HG02571 (cell line): ENCODE results near the gene LTC4S.

Source experiments
- ATAC-seq: cut with Tn5 transposase; IDR thresholded peaks from one replicate; pipeline ENCODE4 v1.9.1; 2021; ENCODE audit warnings: mild to moderate bottlenecking, moderate library complexity; ENCODE audit not compliant: unreplicated experiment

LTC4S gene

GRCh38 chr5:179794171-179794570 lies 385 bp downstream of the LTC4S start:
- no peak for ATAC-seq

GRCh38 chr5:179794575-179794974 lies 789 bp downstream of the LTC4S start:
- no peak for ATAC-seq

GRCh38 chr5:179795049-179795862 lies 1.5 kb downstream of the LTC4S start:
- ATAC-seq = no peak

GRCh38 chr5:179795863-179796833 lies 2.4 kb downstream of the LTC4S start:
- peak; percentile 70 for ATAC-seq

- no peak for ATAC-seq
Observed at GRCh38 chr5:179796877-179797608, 3.3 kb downstream of the LTC4S start.

- no peak for ATAC-seq
Observed at GRCh38 chr5:179797741-179798140, 4.0 kb downstream of the LTC4S start.

- no peak for ATAC-seq
Observed at GRCh38 chr5:179798144-179798770, 4.5 kb downstream of the LTC4S start.

- no peak for ATAC-seq
Observed at GRCh38 chr5:179798771-179799643, 5.2 kb downstream of the LTC4S start.

GRCh38 chr5:179799644-179799973 lies 5.8 kb downstream of the LTC4S start:
- ATAC-seq = no peak

GRCh38 chr5:179800071-179800695 lies 6.4 kb downstream of the LTC4S start:
- ATAC-seq = no peak

GRCh38 chr5:179800696-179801201 lies 7.0 kb downstream of the LTC4S start:
- ATAC-seq = no peak

GRCh38 chr5:179801304-179802206 lies 7.8 kb downstream of the LTC4S start:
- no peak for ATAC-seq

- ATAC-seq = no peak
Observed at GRCh38 chr5:179802207-179802883, 8.6 kb downstream of the LTC4S start.

GRCh38 chr5:179802950-179803562 lies 9.3 kb downstream of the LTC4S start:
- no peak for ATAC-seq

- no peak for ATAC-seq
Observed at GRCh38 chr5:179803651-179804554, 10.1 kb downstream of the LTC4S start.

- ATAC-seq = no peak
Observed at GRCh38 chr5:179804555-179804947, 10.8 kb downstream of the LTC4S start.
